Natural killer cell (primary cell): ENCODE measurements around the gene ARIH2. TPM values are rescaled to one million over a fixed set of nuclear protein-coding genes. Genes with fewer than 3 reads are reported as not detected.
A peak's percentile ranks its signal among the peaks of the same experiment; 100 is the strongest.

Experiments
- ATAC-seq, 3 donors: fragments of 150-1000 bp in 2 of 3; fragments of 200-7000 bp in 1 of 3; cut with Tn5 transposase; 1 replicate in 1 of 3; 2 replicates in 2 of 3; pipeline ENCODE4 v1.10.0; 2021; ENCODE audit warnings: mild to moderate bottlenecking in 2 of 3, moderate library complexity in 2 of 3
- DNase-seq, 2 donors: peaks; one replicate each; pipeline versions ENCODE4 v3.0.0 to v3.0.0-alpha.2; 2013 to 2021; ENCODE audit warnings: mixed read lengths in 1 of 2
- H3K27ac ChIP-seq: one replicate; pipeline ENCODE4 v1.5.1; 2013; ENCODE audit warnings: mild to moderate bottlenecking, low read length
- H3K27me3 ChIP-seq: one replicate; pipeline ENCODE4 v1.6.1; 2013; ENCODE audit warnings: low read length; ENCODE audit not compliant: control insufficient read depth, insufficient read depth
- H3K36me3 ChIP-seq: one replicate; pipeline ENCODE4 v1.6.1; 2013; ENCODE audit warnings: low read length; ENCODE audit not compliant: control insufficient read depth, insufficient read depth
- H3K4me1 ChIP-seq: one replicate; pipeline ENCODE4 v1.6.1; 2013; ENCODE audit warnings: low read length; ENCODE audit not compliant: control insufficient read depth, insufficient read depth
- H3K4me3 ChIP-seq: one replicate; pipeline ENCODE4 v1.5.1; 2013; ENCODE audit warnings: low read length
- H3K9me3 ChIP-seq: one replicate; pipeline ENCODE4 v1.6.1; 2013; ENCODE audit warnings: low read length; ENCODE audit not compliant: control insufficient read depth, insufficient read depth
- H3K27ac Mint-ChIP-seq, 2 donors: one replicate each; pipeline ENCODE4 v1.8.0; 2022; ENCODE audit warnings: mild to moderate bottlenecking in 2 of 2, mixed read lengths in 2 of 2, moderate library complexity in 1 of 2
- H3K27me3 Mint-ChIP-seq, 2 donors: one replicate each; pipeline ENCODE4 v1.8.0; 2022; ENCODE audit warnings: low read depth in 2 of 2, mixed read lengths in 2 of 2
- H3K36me3 Mint-ChIP-seq: one replicate; pipeline ENCODE4 v1.8.0; 2022; ENCODE audit warnings: mixed read lengths
- H3K4me1 Mint-ChIP-seq, 2 donors: one replicate each; pipeline ENCODE4 v1.8.0; 2022; ENCODE audit warnings: mixed read lengths in 2 of 2
- H3K4me3 Mint-ChIP-seq: one replicate; pipeline ENCODE4 v1.8.0; 2022; ENCODE audit warnings: mild to moderate bottlenecking, moderate library complexity, mixed read lengths
- H3K9me3 Mint-ChIP-seq, 2 donors: one replicate each; pipeline ENCODE4 v1.8.0; 2022; ENCODE audit warnings: mixed read lengths in 2 of 2
- CTCF ChIP-seq: fragments of 200-600 bp; IDR thresholded peaks from one replicate; pipeline ENCODE4 v1.8.0; 2022; ENCODE audit warnings: antibody characterized with exemption
- WGBS: methylation state at CpG from one replicate; pipeline ENCODE4 v1.1.7; 2013; ENCODE audit warnings: missing lambda C conversion rate; ENCODE audit not compliant: insufficient coverage; 5-methylcytosine and 5-hydroxymethylcytosine counted together
- intact Hi-C: fragments of 100-400 bp; cut with micrococcal nuclease; formaldehyde crosslinking; loops from one replicate; pipeline ENCODE4 v1.14.2; 2022
- total RNA-seq, 4 donors: library from RNA; stranded (reverse); fragments of 120-200 nt in 1 of 4; gene quantifications; one replicate each; pipeline versions ENCODE4 v1.2.3 to v1.2.4, GENCODE V29; 2013 to 2022

ARIH2 gene
- total RNA-seq, 3 donors from 2014 or later (not counting 1 experiment from before 2014, with no cell fraction given): 239 to 291 (median 243) TPM

DNA sequence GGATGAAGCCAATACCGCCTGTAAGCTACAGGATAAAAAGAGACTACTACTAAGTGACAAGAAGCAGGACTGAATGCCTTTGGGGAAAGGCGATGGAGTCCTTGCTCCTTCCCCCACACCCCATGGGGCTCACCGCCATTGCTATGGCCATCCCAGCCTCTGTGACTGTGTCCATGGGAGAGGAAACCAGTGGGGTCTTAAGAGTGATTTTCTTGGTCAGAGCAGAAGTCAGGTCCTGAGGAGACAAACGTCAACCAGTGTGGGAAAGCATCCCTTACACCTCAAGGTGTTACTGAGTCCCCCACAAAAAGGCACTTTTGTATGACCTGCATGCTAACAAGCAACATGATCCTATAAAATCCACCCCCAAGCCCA, 109.6 kb downstream of the ARIH2 start:
- TF ChIP-seq CTCF: no peak
- intact Hi-C loops: no loop called here
- Histone ChIP-seq H3K27ac (peak overlapping the region; percentile 91), H3K9me3 (no peaks in the 10 kb centered on the region), H3K36me3 (peaks cover 59% of the 10 kb centered on the region), H3K4me3 (peak overlapping the region; percentile 65), H3K27me3 (no peaks in the 10 kb centered on the region), H3K4me1 (peaks cover 15% of the 10 kb centered on the region)
- H3K4me1 Mint-ChIP-seq: peaks cover 24 to 36% of the 10 kb centered on the region in 2 donors
- peak overlapping the region; percentile 96 for H3K4me3 Mint-ChIP-seq
- 79% methylated on average over 3 of the region's 4 CpGs for WGBS
- no peaks in the 10 kb centered on the region for H3K27me3 Mint-ChIP-seq
- H3K9me3 Mint-ChIP-seq: no peaks in the 10 kb centered on the region
- peak overlapping the region; percentile 99 to 100 for H3K27ac Mint-ChIP-seq
- DNase-seq (no peak), ATAC-seq (no peak)
- H3K36me3 Mint-ChIP-seq: peaks cover 13% of the 10 kb centered on the region

DNA sequence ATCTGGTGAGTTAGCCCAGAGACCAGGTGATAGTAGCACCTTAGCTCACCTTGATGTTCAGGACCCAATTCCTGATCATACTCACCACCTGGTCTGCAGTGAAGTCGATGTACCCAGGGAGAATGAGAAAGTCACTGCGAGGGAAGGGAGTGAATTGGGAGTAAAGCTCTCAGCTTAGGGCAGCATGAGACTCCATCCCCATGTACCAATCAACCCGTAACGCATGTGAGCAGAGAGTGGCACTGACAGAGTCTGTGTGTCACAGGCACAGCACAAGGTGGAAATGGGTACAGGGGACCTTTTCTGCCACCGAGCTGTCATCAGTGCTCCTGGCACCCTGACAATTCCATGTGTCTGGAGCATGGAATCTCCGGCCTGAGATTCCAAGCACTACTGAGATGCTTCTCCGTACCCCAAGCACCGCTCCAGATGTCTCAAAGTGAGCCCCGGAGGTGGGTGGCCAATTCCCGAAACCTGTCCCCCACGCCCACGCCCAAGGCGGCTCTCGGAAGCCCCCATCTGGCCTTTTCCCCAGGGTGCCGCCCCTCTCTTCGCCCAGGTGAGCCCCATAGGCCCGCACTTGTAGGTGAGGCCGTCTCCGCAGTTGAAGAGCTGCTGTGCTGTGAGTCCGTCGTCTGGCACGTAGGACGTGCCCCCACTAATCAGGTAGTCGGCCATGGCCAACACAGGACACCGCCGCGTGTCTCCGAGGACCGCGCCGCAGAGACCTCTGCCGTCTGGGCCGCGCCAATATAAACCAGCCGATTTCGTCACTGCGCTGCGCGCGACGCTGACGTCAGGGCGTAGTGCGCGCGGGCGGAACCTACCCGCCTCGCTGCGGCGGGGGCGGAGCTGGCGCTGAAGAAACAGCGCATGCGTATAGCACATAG, 110.3 kb downstream of the ARIH2 start, which contains the start of gene IMPDH2:
Gene IMPDH2 (minus strand): TSS at position 726 of the 890 bp plus-strand sequence. CDS start 48 bp downstream, at position 678.
- ATAC-seq: peak; percentile 96 to 99 (median 96)
- H3K36me3 Mint-ChIP-seq: peaks cover 13% of the 10 kb centered on the region

DNA sequence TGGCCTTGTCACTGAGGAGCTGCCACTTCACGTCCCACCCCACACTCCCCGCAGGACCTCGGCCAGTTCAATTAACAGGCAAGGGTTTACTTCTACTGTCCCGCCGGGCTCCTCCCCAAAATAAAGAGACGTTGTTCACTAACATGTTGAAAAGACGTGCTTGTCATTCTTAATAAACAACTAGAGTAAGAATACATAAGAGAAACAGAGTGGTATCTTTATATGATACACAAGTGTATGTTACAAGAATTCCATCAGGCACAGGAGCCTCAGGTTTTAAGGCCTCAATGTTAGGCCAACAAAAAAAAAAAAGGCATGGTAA, 110.9 kb downstream of the ARIH2 start:
- H3K27ac Mint-ChIP-seq: peak overlapping the region; percentile 99 to 100

More for the DNA sequence above, 110.3 kb downstream of the ARIH2 start, which contains the start of gene IMPDH2:
- peaks cover 58% of the 10 kb centered on the region for H3K36me3 ChIP-seq
- H3K9me3 ChIP-seq: no peaks in the 10 kb centered on the region
- Mint-ChIP-seq H3K4me3 (peak within 1 kb of the TSS; percentile 96), H3K27me3 (no peaks in the 10 kb centered on the region), H3K27ac (peak within 1 kb of the TSS; percentile 99 to 100), H3K9me3 (no peaks in the 10 kb centered on the region), H3K4me1 (peaks cover 23 to 35% of the 10 kb centered on the region in 2 donors)
- H3K27me3 ChIP-seq: no peaks in the 10 kb centered on the region
- WGBS: 2% methylated on average over 55 of the region's 55 CpGs
- H3K4me3 ChIP-seq: peak within 1 kb of the TSS; percentile 65
- DNase-seq: peak; percentile 94 to 98
- H3K27ac ChIP-seq: peak within 1 kb of the TSS; percentile 91
- peak; percentile 13 for TF ChIP-seq CTCF
- intact Hi-C loops: loop anchor here (1.0 kb wide), 1 partner anchor 8 kb away; no protein-coding TSS in a partner anchor
- peaks cover 14% of the 10 kb centered on the region for H3K4me1 ChIP-seq

More for the DNA sequence above, 110.9 kb downstream of the ARIH2 start:
- DNase-seq (no peak), ATAC-seq (no peak)
- Mint-ChIP-seq H3K4me3 (peak overlapping the region; percentile 96), H3K36me3 (peaks cover 13% of the 10 kb centered on the region), H3K9me3 (no peaks in the 10 kb centered on the region), H3K27me3 (no peaks in the 10 kb centered on the region), H3K4me1 (peaks cover 23 to 35% of the 10 kb centered on the region in 2 donors)
- peak overlapping the region; percentile 65 for H3K4me3 ChIP-seq
- H3K27me3 ChIP-seq: no peaks in the 10 kb centered on the region
- intact Hi-C loops: loop anchor here (1.0 kb wide), 1 partner anchor 8 kb away; no protein-coding TSS in a partner anchor
- H3K4me1 ChIP-seq: peaks cover 14% of the 10 kb centered on the region
- peak overlapping the region; percentile 91 for H3K27ac ChIP-seq
- peaks cover 57% of the 10 kb centered on the region for H3K36me3 ChIP-seq
- 4% methylated on average over 6 of the region's 7 CpGs for WGBS
- TF ChIP-seq CTCF: no peak
- H3K9me3 ChIP-seq: no peaks in the 10 kb centered on the region
